ENCODE measurements around the gene FNBP1L. TPM values are rescaled to one million over a fixed set of nuclear protein-coding genes. Genes with fewer than 3 reads are reported as not detected.

The FNBP1L gene
- total and polyA plus RNA-seq, 4 donors: 63.6 to 138 (median 106) TPM

DNA sequence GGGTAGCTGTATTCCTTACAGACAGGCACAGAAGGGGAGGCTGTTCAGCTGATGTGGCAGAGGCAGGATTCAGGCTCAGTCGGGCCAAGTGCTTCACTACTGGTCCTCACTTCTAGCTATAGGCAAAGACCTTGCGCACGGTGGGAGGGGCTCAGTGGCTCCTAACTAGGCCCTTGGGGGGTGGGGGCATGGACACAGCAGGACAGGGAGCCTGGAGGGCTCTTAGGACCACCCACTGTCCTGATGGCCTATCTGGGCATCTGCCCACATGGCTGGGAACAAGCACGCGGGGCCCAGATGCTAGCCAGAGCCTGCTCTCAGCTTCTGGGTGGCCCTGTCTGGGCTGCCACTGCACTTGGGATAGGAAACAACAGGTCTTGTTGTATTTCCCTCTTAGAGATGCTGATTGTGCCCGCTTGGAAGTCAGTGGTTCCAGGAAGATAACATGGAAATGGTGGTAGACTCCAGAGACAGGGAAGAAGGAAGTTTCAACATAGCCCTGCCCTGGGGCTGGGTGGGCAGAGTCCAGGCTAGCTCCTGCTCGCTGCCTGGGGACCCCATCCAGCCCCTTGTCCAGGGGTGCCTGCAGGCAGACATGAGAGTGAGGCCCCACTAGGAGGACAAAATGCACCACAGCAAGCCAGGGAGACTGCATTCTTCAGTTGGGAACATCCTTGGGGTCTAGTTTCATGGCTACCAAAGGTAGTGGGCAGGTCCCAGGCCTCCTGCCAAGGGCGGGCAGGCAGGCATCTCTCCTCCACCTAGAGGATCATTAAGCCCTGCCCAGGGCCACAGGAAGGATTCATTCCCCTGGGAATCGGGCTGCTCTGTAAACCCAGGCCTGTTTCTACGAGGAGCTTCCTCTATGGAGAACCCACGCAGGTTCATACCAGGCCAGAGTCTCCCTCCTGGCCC is 131.2 kb downstream of the FNBP1L start:
- peaks cover 34% of the 10 kb centered on the region for H3K36me3 ChIP-seq (ENCODE audit: control insufficient read depth, insufficient read depth, low read length)
- no peaks in the 10 kb centered on the region for H3K27me3 ChIP-seq (ENCODE audit: control insufficient read depth, insufficient read depth, low read length)
- WGBS (ENCODE audit: insufficient coverage): 90% methylated on average over 11 of the region's 11 CpGs
- no peak overlapping the region for H3K4me3 ChIP-seq (ENCODE audit: low read depth, low read length)
- no peaks in the 10 kb centered on the region for H3K9me3 ChIP-seq (ENCODE audit: control insufficient read depth, insufficient read depth, low read length)
- no peak for DNase-seq (ENCODE audit: low read depth in 4 of 6, low spot score in 6 of 6)
- peaks cover 42% of the 10 kb centered on the region for H3K4me1 ChIP-seq (ENCODE audit: control insufficient read depth, insufficient read depth, low read length)
- no peak overlapping the region for H3K27ac ChIP-seq (ENCODE audit: low read depth, low read length)

- DNase-seq (ENCODE audit: low read depth in 4 of 6, low spot score in 6 of 6): no peak
- H3K36me3 ChIP-seq (ENCODE audit: control insufficient read depth, insufficient read depth, low read length): peaks cover 34% of the 10 kb centered on the region
- 89% methylated on average over 5 of the region's 5 CpGs for WGBS (ENCODE audit: insufficient coverage)
- no peaks in the 10 kb centered on the region for H3K9me3 ChIP-seq (ENCODE audit: control insufficient read depth, insufficient read depth, low read length)
- peaks cover 43% of the 10 kb centered on the region for H3K4me1 ChIP-seq (ENCODE audit: control insufficient read depth, insufficient read depth, low read length)
- no peak overlapping the region for H3K27ac ChIP-seq (ENCODE audit: low read depth, low read length)
- no peaks in the 10 kb centered on the region for H3K27me3 ChIP-seq (ENCODE audit: control insufficient read depth, insufficient read depth, low read length)
- no peak overlapping the region for H3K4me3 ChIP-seq (ENCODE audit: low read depth, low read length)
Measured at GRCh38 chr1:93579891-93580290, 132.0 kb downstream of the FNBP1L start.

GRCh38 chr1:93581917-93582850 is 134.3 kb downstream of the FNBP1L start:
- H3K27me3 ChIP-seq (ENCODE audit: control insufficient read depth, insufficient read depth, low read length): no peaks in the 10 kb centered on the region
- H3K4me1 ChIP-seq (ENCODE audit: control insufficient read depth, insufficient read depth, low read length): peaks cover 29% of the 10 kb centered on the region
- no peak overlapping the region for H3K27ac ChIP-seq (ENCODE audit: low read depth, low read length)
- H3K36me3 ChIP-seq (ENCODE audit: control insufficient read depth, insufficient read depth, low read length): peaks cover 33% of the 10 kb centered on the region
- H3K9me3 ChIP-seq (ENCODE audit: control insufficient read depth, insufficient read depth, low read length): no peaks in the 10 kb centered on the region
- no peak overlapping the region for H3K4me3 ChIP-seq (ENCODE audit: low read depth, low read length)
- 90% methylated on average over 21 of the region's 23 CpGs for WGBS (ENCODE audit: insufficient coverage)
- no peak for DNase-seq (ENCODE audit: low read depth in 4 of 6, low spot score in 6 of 6)

DNA sequence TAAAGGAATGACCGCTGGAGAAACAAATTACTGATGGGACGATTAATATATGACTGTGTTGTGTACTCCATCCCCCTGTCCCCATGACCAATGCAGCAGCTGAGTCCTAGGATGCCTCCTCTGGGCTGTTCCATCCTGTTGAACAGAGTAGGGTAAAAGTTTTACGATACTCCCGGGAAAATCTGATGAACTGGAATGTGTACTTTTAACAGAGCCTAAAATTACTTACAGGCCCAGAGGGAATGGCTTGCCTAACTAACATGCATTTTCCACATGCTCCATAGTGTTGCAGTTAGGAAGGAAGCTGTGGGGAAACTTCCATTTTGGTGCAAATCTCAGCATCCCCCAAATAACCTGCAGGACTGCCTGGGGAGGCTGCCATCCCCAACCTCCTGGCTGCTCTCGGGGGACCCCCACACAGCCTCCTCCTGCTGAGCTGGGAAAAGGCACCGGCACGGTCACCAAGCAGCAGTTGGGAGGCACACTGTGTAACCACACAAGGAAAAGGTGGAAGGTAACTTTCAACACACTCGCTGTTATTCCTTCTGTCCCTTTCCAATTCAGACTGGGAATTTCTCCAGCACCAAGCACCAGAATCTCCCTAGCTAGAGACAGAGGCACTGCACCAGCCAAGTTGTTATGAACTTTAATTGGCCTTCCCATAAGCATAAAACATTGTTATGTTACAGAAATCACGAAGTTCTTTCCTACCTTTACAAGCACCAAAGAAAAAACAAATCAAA is 136.5 kb downstream of the FNBP1L start:
- Histone ChIP-seq H3K27me3 (ENCODE audit: control insufficient read depth, insufficient read depth, low read length) (no peaks in the 10 kb centered on the region), H3K9me3 (ENCODE audit: control insufficient read depth, insufficient read depth, low read length) (no peaks in the 10 kb centered on the region), H3K4me3 (ENCODE audit: low read depth, low read length) (no peak overlapping the region), H3K27ac (ENCODE audit: low read depth, low read length) (no peak overlapping the region), H3K4me1 (ENCODE audit: control insufficient read depth, insufficient read depth, low read length) (peaks cover 12% of the 10 kb centered on the region), H3K36me3 (ENCODE audit: control insufficient read depth, insufficient read depth, low read length) (peaks cover 32% of the 10 kb centered on the region)
- 52% methylated on average over 5 of the region's 9 CpGs for WGBS (ENCODE audit: insufficient coverage)
- DNase-seq (ENCODE audit: low read depth in 4 of 6, low spot score in 6 of 6): peak in 1 of 6 donors; percentile 72

DNA sequence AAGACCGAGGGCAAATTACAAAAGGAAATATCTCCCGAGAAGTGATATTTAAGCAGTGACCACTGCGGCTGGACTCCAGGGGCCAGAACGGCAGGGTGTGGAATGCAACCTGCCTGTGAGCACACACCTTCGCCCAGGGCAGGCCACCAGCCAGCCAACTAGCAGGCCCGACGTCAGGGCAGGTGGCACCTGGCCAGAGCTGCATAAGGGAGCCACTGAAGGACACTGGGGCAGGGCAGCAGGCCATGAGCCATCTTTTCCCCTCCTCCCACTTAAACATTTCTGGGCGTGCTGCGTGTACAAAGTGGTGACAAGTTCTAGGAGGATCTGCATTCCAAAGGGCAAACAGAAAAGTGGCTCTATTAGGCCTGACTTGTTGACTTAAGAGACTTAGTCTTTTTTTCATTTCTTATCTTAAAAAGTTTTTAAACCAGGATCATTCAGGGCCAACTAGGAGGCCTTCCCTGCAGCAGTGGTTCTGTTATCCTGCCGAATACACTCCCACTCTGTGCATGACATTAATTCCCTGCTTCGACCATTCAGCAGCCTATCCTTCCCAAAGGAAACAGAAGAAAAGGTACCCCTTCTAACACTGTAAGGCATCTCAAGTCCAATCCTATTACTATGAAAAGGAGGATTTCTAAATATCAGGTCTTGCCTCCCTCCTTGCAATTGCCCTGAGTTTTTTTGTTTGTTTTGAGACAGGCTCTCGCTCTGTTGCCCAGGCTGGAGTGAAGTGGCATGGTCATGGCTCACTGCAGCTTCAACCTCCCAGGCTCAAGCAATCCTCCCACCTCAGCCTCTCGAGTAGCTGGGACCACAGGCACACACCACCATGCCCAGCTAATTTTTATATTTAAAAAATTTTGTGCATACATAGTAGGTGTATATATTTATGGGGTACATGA is 137.4 kb downstream of the FNBP1L start:
- Histone ChIP-seq H3K27ac (ENCODE audit: low read depth, low read length) (peak overlapping the region; percentile 25), H3K4me3 (ENCODE audit: low read depth, low read length) (no peak overlapping the region), H3K36me3 (ENCODE audit: control insufficient read depth, insufficient read depth, low read length) (peaks cover 29% of the 10 kb centered on the region), H3K9me3 (ENCODE audit: control insufficient read depth, insufficient read depth, low read length) (no peaks in the 10 kb centered on the region), H3K4me1 (ENCODE audit: control insufficient read depth, insufficient read depth, low read length) (peaks cover 10% of the 10 kb centered on the region), H3K27me3 (ENCODE audit: control insufficient read depth, insufficient read depth, low read length) (no peaks in the 10 kb centered on the region)
- DNase-seq (ENCODE audit: low read depth in 4 of 6, low spot score in 6 of 6): peak in 1 of 6 donors; percentile 48
- 68% methylated on average over 7 of the region's 13 CpGs for WGBS (ENCODE audit: insufficient coverage)

- no peak for DNase-seq (ENCODE audit: low read depth in 4 of 6, low spot score in 6 of 6)
- no peaks in the 10 kb centered on the region for H3K27me3 ChIP-seq (ENCODE audit: control insufficient read depth, insufficient read depth, low read length)
- no peaks in the 10 kb centered on the region for H3K9me3 ChIP-seq (ENCODE audit: control insufficient read depth, insufficient read depth, low read length)
- no peak overlapping the region for H3K27ac ChIP-seq (ENCODE audit: low read depth, low read length)
- H3K4me3 ChIP-seq (ENCODE audit: low read depth, low read length): no peak overlapping the region
- 81% methylated on average over 2 of the region's 5 CpGs for WGBS (ENCODE audit: insufficient coverage)
- peaks cover 18% of the 10 kb centered on the region for H3K4me1 ChIP-seq (ENCODE audit: control insufficient read depth, insufficient read depth, low read length)
- peaks cover 28% of the 10 kb centered on the region for H3K36me3 ChIP-seq (ENCODE audit: control insufficient read depth, insufficient read depth, low read length)
Measured at GRCh38 chr1:93587354-93587753, 139.4 kb downstream of the FNBP1L start.

GRCh38 chr1:93588206-93588605 is 140.3 kb downstream of the FNBP1L start:
- WGBS (ENCODE audit: insufficient coverage): 85% methylated on average over 6 of the region's 6 CpGs
- H3K4me3 ChIP-seq (ENCODE audit: low read depth, low read length): no peak overlapping the region
- peaks cover 26% of the 10 kb centered on the region for H3K4me1 ChIP-seq (ENCODE audit: control insufficient read depth, insufficient read depth, low read length)
- H3K27ac ChIP-seq (ENCODE audit: low read depth, low read length): no peak overlapping the region
- H3K27me3 ChIP-seq (ENCODE audit: control insufficient read depth, insufficient read depth, low read length): no peaks in the 10 kb centered on the region
- H3K9me3 ChIP-seq (ENCODE audit: control insufficient read depth, insufficient read depth, low read length): no peaks in the 10 kb centered on the region
- DNase-seq (ENCODE audit: low read depth in 4 of 6, low spot score in 6 of 6): no peak
- peaks cover 22% of the 10 kb centered on the region for H3K36me3 ChIP-seq (ENCODE audit: control insufficient read depth, insufficient read depth, low read length)

- Histone ChIP-seq H3K4me3 (ENCODE audit: low read depth, low read length) (no peak overlapping the region), H3K27me3 (ENCODE audit: control insufficient read depth, insufficient read depth, low read length) (no peaks in the 10 kb centered on the region), H3K9me3 (ENCODE audit: control insufficient read depth, insufficient read depth, low read length) (no peaks in the 10 kb centered on the region), H3K4me1 (ENCODE audit: control insufficient read depth, insufficient read depth, low read length) (peaks cover 28% of the 10 kb centered on the region), H3K27ac (ENCODE audit: low read depth, low read length) (no peak overlapping the region), H3K36me3 (ENCODE audit: control insufficient read depth, insufficient read depth, low read length) (peaks cover 22% of the 10 kb centered on the region)
- 95% methylated on average over 19 of the region's 20 CpGs for WGBS (ENCODE audit: insufficient coverage)
- DNase-seq (ENCODE audit: low read depth in 4 of 6, low spot score in 6 of 6): no peak
Measured at GRCh38 chr1:93588955-93589354, 141.0 kb downstream of the FNBP1L start.

Data from spinal cord (tissue), 10 donors.